GM21447 (cell line): Measurements from ENCODE around the gene GPHA2.
A peak's percentile ranks its signal among the peaks of the same experiment; 100 is the strongest.

Experiments used
- ATAC-seq: cut with Tn5 transposase; IDR thresholded peaks from one replicate; pipeline ENCODE4 v1.9.1; 2021; ENCODE audit not compliant: unreplicated experiment

GPHA2 gene

DNA sequence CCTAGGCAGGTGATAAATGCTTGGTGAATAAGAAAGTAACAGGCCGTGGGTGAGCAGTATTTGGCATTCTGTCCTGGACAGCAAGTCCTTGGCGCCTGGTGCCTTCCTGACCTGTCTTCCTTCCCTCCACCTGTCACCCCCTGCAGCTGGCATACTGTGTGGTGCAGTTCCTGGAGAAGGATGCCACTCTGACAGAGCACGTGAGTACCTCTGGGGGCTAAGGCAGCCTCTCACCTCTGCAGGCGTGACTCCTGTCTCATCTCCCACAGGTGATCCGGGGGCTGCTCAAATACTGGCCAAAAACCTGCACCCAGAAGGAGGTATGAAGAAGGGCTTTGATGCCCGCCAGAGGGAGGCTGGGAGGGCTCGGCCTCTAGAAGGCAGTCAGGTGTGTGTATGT lies 4.4 kb downstream of the GPHA2 start:
- ATAC-seq, result no peak

DNA sequence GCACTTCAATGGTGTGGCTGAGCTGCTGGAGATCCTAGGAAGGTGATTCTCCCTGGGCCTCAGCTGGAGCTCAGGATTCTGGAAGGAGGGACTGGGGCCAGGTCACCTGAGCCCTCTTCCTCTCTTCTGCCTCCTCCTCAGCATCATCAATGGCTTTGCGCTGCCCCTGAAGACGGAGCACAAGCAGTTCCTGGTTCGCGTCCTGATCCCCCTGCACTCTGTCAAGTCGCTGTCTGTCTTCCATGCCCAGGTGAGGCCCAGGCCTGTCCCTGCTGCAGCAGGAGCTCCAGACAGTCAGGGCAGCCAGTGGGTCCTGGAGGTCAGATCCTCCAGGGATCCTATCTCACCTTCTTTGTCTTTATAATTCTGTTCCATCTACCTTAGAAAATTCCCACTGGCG lies 5.4 kb downstream of the GPHA2 start:
- ATAC-seq, result no peak

DNA sequence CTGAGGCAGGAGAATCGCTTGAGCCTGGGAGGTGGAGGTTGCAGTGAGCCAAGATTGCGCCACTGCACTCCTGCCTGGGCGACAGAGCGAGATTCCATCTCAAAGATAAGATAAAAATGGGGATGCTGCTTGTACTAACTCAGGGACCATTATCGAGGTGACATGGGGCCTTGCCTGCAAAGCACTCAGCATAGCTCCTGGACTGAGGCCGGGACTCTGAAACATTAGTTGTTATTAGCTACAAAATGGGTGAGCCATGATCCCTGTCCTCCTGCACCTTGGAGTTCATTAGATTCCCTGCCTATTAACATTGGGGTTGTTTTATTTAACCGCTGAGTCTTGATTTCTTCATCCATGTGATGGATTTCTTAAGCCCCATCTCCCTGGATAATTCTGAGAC lies 6.1 kb downstream of the GPHA2 start:
- ATAC-seq, result no peak

DNA sequence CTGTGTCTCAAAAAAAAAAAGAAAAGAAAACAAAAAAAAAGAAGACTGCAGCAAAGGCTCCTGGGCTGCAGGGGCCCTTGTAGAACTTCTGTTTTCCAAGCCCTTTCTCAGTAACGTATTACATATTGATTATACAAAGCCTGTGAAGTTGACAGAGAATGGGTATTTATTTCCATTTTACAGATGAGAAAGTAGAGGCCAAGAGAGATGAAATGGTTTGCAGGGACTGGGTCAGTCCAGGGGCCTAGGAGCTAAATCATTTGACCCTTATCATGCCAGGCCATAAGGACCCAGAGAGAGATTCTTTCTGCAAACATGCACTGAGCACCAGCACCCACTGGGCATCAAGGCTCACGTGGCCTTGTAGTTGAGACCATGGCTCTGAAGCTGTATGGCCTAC lies 6.7 kb downstream of the GPHA2 start:
- no peak for ATAC-seq

DNA sequence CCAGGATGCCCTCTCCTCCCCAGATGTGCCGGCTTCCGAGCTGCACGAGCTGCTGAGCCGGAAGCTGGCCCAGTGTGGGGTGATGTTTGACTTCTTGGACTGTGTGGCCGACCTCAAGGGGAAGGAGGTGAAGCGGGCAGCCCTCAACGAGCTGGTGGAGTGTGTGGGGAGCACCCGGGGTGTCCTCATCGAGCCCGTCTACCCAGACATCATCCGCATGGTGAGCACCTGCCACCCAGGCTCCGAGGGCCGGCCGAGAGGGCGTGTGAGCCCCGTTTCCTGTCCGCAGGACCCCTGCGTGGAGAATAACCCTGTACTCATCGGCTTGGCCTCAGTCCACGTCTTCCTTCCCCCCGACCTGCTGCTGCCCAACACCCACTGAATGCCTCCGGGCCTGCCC lies 9.0 kb downstream of the GPHA2 start:
- no peak for ATAC-seq

DNA sequence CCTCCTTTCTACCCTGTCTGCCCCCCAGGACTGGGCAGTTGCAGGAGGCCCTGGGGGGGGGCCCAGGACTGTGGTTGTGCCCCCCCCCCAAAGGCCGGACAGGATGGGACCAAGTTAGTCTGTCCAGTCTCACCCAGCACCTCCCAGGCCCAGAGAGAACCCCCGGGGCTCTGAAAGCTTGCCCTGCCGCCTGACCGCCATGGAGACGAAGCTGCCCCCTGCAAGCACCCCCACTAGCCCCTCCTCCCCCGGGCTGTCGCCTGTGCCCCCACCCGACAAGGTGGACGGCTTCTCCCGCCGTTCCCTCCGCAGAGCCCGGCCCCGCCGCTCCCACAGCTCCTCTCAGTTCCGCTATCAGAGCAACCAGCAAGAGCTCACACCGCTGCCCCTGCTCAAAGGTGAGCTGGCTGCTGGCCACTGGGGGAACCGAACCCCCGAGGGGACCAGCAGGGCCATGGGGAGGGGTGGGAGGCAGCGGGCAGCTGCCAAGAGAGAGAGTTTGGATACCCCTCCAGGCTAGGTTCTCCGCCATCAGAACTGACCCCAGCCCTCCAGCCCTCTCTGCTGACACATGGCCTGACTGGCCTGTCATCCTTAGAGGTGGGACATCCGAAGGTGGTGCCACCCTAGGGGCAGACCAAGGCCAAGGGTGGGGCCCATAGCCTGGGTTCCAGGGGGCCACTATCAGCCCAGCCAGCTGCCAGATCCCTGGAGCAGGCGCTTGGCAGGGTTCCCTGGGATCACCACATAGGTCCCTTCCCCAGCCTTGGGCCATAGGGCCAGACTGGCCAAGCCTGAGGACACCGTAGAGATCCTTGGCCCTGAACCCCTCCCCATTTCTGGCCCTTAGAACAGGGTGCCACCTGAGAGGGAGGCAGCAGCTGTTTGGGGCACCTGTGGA lies 9.9 kb downstream of the GPHA2 start:
- no peak for ATAC-seq

DNA sequence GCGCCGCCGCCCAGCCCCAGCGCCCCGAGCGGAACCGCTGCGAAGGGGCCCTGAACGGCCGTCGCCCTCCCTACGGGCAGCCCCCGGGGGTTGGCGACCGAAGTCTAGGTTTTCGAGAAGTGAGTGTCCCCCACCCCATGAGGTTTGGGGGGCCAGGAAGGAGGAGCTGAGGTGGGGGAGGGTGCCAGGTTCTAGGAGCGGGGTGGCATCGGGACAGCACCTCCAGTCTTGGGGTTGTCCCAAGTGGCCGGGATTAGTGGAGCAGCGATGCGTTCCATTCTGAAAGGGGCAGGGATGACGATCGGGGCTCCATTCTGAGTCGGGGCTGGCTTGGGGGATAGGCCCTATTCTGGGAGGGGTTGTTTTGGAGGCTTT lies 10.8 kb downstream of the GPHA2 start:
- ATAC-seq, result no peak

DNA sequence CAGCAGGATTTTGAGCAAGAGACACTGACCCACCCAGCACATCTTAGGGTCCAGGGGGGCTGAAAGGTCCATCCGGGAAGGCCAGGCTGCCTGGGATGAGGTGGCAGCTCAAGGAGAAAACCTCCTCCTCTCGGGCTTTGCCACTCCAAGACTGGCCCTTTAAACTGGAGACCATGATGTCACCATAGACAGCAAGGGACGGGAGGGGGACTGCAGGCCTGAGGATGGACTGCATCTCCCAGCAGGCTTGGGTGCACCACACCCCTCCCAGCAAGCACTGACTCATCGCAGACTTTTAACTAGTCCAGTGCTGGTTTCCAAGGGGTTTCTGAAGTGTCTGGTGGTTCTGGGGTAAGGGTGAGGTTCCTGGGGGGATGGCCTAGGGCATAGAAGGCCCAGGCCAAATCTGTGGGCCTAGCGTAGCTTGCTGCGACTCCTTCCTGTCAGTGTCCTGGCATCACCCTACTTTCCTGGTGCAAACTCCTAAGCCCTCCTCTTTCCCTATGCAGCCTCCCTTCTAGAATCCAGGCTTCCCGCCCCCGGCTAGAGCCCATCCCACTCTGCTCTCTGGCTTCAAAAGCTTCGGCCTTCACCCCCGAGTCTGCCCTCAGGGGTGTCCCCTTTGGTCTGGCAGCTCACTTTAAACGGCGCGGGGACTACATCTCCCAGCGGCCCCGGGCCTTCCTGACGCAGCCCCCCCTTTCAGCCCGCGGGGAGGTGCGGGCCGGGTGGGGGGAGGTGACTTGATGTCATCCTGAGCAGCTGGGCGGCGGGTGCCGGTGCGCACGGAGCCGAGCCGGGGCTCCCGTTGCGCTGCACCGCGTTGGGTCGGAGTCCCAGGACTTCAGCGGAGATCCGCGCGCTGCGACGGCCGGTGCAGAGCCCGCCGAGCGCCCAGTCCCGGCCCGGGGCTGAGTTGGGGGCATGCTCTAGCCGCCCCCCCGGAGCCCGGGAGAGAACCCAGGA lies 11.5 kb downstream of the GPHA2 start, which contains the start of gene PPP2R5B:
PPP2R5B (plus strand) TSS at position 746 of the 966 bp plus-strand sequence. CDS start 1,046 bp downstream, outside the sequence.
- ATAC-seq, result peak; percentile 82

DNA sequence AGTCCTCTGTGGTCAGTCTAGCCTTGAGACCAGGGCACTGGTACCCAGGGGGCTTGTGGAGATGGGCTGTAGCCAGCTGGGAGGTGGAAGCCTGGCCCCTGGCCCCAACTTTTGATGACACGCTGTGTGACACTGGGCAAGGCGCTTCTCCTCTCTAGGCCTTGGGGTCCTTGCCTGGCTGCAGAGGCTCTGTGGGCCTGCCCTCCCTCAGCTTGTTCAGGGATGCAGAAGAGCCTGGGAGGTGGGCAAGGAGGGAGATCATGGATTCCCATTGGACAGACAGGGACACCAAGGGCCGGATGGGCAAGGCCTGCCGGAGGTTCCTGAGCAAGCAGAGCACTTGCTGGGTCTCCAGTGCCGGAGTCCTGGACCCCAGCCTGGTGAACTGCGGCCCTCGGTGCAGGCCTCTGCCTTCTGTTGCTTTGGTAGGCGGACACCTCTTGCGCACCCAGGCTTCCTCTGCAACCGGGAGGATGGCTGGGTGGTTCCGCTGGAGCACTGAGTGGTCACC lies 12.5 kb downstream of the GPHA2 start:
- no peak for ATAC-seq

DNA sequence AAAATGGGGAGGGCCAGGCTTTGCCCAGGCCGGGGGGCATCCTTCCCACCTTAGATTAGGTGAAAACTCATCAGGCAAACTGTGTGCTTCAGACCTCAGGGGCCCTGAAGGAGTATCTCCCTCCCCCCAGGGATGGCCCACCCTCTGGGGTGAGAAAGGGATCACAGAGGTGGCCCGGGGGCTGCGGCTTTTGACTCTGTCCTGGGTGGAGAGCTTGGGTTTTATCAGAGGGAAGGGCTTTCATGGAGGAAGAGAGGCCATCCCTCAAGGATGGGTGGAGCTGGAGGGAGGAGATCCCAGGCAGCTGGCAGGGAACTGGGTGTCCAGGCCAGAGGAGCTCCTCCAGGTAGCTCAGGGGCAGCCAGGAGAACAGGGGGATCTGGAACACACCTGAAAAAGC lies 14.3 kb downstream of the GPHA2 start:
- ATAC-seq, result no peak

DNA sequence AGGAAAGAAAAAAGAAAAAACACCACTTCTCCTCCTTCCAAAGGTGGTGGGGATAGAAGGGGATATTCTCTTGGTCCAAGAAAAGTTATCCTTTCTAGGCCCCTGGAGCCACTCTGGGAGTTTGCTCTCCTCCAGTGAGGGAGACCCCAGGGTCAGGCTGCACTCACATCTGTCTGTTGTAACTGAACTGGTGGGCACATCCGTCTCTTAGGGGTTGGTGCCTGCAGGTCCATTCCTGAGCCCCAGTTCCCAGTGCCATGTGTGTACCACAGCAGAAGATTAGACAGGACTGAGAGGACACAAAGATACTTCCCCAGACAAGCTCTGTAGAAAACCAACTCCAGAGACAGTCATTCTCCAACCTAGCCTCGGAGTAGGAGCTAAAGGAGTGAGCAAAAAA lies 15.6 kb downstream of the GPHA2 start:
- no peak for ATAC-seq

DNA sequence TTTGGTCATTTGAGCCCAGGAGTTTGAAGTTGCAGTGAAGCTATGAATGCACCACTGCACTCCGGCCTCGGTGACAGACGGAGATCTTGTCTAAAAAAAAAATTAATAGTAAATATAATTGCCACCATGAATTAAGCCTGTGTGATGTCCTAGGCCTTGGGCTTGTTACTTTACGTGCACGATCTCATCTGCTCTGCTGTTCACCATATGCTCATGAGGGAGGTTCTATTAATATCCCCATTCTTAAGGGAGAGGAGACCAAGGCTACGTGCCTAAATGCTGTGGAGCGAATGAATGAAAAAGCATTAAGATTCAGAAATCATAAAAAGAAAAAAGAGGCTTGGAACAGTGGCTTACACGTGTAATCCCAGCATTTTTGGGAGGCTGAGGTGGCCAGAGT lies 16.1 kb downstream of the GPHA2 start:
- ATAC-seq, result no peak

DNA sequence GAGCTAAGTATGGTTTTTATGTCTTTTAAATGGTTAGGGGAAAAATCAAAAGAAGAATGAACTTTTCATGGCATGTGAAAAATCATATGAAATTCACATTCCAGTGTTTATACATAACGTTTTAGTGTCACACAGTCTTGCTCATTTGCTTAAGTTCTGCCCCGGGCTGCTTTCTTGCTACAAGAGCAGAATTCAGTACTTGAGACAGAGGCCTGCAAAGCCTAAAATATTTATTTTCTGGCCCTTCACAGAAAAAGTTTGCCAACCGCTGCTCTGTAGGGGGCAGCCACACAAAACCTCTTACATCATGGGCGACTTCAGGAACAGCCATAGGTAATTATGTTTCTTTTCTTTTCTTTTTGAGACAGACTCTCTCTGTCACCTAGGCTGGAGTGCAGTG lies 17.7 kb downstream of the GPHA2 start:
- ATAC-seq, result no peak

DNA sequence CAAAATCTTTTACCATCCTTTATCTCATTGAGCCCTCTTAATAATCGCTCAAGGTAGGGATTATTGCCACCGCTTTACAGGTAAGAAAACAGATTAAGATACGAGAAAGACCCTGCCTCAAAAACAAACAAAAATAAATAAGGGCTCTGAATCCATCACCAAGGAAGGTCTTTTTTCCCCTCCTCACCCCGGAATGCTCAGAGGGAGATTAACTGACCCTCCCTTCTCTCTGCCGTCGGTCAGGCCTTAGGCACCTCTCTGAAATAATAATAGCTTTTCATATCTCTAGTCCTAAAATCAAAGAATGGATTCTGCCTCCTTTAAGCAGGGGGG lies 18.1 kb downstream of the GPHA2 start:
- no peak for ATAC-seq

DNA sequence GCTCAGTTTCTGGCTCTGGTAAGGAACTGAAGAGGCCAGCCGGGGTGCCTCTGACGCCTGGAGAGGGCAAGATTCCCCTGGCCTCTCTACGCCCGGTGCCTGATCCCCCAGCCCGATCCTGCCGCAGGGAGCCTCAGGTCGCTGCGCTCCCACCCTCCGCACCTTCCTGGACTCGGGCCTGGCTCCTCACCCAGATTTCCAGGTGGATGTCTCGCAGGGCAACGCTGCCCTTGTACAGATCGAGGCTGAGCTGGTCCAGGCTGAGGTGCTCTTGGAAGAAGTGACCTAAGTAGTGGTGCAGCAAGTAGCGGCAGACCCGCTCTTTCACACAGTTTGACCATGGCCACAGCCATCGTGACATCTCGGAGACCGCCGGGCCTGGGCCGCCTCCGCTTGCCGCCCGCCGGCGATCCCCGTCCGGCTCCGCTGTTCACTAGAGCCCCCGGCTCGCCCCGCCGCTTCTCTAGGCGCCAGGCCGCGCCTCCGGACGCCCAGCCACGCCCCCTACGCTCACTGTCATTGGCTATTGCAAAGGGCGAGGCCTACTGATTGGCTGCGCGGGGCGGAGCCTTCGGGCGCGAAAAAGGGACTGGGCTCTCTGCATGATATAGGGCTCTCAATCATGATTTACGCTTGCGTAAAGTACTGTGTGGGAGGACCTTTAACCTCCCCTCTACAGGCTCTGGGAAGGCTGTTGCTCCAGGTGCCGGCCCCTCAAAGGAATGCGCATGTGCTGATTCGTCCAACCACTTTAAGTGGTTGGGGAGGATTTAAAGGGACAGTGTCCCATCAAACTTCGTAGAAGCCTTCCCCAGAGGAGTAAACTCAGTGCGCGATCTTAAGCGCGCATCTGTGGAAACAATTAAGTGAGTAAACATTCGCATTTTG lies 18.7 kb downstream of the GPHA2 start, which contains the start of gene ATG2A:
ATG2A (minus strand) TSS at position 435 of the 888 bp plus-strand sequence; CDS start at position 361, 74 bp downstream.
- peak; percentile 93 for ATAC-seq

DNA sequence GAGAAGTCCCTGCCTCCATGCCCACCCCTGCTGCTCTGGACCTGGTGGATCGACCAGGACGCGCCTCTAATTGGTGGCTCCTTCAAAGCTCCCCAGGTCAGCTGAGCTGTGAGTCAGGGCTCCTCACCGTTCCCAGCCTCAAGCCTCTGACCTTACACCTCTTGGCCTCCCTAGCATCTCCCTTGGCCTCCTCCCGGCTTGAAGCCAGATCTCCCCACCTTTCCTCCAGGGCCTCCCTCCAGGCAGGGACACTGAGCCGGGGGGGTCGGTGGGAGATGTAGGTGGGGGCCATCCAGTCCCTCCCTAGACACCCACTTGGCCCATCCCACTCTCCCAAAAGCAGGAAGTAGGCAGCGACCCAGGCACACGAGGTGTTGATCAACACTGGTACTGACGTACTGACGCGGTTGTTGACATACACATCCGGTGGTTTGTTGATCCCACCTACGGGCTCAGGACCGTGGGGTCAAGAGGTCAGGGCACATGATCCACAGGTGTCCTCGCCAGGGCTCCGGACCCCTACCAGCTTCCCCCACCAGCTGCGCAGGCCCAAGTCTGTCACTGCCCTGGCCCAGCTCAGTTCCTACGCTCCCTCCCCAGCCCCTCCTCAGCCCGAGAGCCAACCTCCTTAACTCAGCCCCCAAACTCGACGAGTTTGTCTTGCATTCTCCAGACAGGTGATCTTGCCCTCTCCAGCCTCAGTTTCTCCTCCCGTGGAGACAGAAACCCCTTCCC lies 19.5 kb downstream of the GPHA2 start:
- no peak for ATAC-seq

DNA sequence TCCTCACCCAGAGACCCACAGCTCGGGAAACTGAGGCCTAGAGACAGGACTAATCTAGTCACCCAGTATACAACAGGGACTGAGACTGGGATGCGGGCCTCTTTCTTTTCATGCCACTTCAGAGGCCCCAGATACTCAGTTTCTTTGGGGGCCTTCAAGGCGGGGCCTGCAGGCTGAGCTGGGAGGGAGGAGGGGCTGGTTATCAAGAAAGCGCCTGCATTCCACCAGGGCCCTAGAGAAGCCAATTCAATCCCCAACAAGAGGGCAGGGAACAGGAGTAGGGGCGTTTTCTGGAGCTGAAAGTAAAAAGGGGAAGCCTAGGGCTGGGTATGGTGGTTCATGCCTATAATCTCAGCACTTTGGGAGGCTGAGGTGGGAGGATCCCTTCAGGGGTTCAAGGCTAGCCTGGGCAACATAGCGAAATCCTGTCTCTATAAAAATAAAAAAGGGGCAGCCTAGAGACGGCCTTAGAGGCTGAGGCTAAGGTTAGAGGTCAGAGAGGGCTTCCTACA lies 20.3 kb downstream of the GPHA2 start:
- ATAC-seq, result no peak

DNA sequence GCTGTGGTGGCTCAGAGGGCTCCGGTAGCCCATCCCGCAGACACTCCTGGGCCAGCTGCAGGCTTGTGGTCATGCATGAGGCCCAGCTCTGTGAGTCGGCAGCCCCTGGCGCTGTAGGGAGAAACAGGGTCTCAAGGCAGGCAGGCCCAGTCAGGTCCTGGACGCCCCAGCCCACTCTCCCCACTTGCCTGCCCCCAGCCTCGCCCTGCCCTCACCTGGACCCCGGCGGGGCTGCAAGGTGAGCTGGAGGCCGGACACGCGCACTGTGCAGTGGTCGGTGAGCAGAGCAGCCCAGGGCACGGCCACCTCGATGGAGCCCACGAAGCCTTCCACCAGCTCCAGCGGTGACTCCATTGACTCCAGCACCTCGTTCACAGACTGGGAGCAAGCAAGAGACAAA lies 21.6 kb downstream of the GPHA2 start:
- ATAC-seq, result no peak

DNA sequence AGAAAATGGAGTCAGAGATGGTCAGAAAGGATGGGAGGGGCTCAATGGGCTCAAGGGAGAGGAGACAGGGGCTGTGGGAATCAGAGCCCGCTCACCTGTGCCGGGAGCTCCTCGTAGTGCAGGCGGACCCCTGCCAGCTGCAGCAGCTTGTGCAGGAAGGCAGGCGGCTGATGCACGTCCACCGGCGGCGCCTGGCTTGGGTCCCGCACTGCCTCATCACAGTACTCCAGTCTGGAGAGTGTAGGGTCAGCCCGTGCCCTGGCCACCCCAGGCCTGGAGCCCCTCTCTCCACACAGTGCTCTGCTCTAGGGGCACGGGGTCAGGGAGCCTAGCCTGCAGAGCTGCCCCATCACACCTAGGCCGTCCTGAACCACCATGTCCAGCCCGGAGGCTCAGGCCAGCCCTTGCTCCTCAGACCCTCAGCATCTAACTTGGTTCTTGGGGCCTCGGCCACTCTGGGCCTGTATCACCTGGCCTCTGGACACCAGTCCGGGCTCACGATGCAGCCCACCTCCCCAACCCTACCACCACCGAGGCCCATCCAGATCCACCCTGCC lies 22.4 kb downstream of the GPHA2 start:
- ATAC-seq, result no peak
